Gastrocnemius medialis (tissue), 4 donors: ENCODE measurements around the gene CSNK2A2.

Experiments
- POLR2A ChIP-seq, 2 donors: fragments of 450-650 bp; IDR thresholded peaks; one replicate each; pipeline ENCODE4 v1.6.1; 2017; ENCODE audit warnings: antibody characterized with exemption in 2 of 2, mild to moderate bottlenecking in 2 of 2, moderate library complexity in 2 of 2
- TF ChIP-seq, protein P1 (sequence below), 5 experiments: fragments of 450-650 bp in 3 of 5; fragments of 200-600 bp in 2 of 5; sonication (generic) in 2 of 5; IDR thresholded peaks in 4 of 5; conservative IDR thresholded peaks in 1 of 5; 1 replicate in 4 of 5; 2 replicates in 1 of 5; pipeline ENCODE4 v1.5.1; 2016 to 2019; ENCODE audit warnings: antibody characterized with exemption in 5 of 5, mild to moderate bottlenecking in 3 of 5, moderate library complexity in 3 of 5

DNA sequence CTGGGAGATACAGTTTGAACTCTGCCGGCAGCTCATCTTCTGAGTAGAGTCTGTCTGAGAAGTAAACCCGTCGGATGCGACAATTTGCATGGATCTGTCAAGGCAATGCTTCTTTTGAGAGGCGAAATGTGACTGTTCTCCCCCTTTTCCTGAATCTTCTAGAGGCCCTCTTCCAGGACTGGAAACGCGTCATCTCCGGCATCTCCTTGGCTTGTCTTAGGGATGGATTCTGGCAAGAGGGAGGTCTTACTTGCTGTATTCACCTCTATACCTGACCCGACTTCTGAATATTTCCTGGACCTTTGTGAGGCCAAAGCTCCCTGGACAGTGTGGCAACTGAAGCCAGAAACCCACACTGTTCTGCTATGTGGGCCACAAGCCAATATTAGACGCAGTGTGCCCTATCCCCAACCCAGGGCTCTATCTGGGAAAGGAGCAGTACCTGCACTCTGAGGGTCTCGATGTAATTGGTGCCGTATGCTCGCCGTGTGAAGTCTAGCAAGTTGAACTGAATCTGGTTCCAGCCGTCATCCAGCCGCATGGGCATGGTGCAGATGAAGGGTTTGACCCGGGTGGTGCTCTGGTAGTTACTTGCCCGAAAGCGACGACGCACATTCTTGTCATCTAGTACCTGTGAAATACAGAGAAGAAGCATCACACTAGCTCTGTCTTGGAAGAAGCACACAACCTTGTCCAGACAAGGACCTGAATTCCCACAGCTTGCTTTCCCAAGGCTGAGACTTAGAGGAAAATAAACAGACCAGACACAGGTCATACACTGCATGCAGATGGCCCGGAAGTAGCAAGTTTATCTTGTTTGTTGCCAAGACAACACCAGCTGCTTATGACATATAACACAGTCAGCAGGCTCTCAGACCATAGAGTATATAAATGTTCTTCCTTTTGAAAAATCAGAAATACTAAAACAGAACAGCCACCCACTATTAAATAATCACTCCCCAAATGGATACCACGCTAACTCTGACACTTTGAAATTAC is 82.8 kb downstream of the CSNK2A2 start:
- no peak for TF ChIP-seq POLR2A (IDR thresholded peaks at IDR 0.05)
- TF ChIP-seq, protein P1, sequence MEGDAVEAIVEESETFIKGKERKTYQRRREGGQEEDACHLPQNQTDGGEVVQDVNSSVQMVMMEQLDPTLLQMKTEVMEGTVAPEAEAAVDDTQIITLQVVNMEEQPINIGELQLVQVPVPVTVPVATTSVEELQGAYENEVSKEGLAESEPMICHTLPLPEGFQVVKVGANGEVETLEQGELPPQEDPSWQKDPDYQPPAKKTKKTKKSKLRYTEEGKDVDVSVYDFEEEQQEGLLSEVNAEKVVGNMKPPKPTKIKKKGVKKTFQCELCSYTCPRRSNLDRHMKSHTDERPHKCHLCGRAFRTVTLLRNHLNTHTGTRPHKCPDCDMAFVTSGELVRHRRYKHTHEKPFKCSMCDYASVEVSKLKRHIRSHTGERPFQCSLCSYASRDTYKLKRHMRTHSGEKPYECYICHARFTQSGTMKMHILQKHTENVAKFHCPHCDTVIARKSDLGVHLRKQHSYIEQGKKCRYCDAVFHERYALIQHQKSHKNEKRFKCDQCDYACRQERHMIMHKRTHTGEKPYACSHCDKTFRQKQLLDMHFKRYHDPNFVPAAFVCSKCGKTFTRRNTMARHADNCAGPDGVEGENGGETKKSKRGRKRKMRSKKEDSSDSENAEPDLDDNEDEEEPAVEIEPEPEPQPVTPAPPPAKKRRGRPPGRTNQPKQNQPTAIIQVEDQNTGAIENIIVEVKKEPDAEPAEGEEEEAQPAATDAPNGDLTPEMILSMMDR (IDR thresholded peaks at IDR 0.05 in 4 of 5, conservative IDR thresholded peaks at IDR 0.05 in 1 of 5) = no peak
